ENCODE measurements around the gene PKD1.

PKD1 gene

GRCh38 chr16:2070576-2071453 is 64.9 kb downstream of the PKD1 start:
- Mint-ChIP-seq H3K27ac (no peak overlapping the region), H3K27me3 (ENCODE audit: low read depth) (no peaks in the 10 kb centered on the region), H3K4me3 (no peak overlapping the region), H3K9me3 (no peaks in the 10 kb centered on the region), H3K36me3 (ENCODE audit: low read depth) (peaks cover 19% of the 10 kb centered on the region), H3K4me1 (ENCODE audit: low read depth) (no peaks in the 10 kb centered on the region)
- no peak for DNase-seq (ENCODE audit: low spot score)

DNA sequence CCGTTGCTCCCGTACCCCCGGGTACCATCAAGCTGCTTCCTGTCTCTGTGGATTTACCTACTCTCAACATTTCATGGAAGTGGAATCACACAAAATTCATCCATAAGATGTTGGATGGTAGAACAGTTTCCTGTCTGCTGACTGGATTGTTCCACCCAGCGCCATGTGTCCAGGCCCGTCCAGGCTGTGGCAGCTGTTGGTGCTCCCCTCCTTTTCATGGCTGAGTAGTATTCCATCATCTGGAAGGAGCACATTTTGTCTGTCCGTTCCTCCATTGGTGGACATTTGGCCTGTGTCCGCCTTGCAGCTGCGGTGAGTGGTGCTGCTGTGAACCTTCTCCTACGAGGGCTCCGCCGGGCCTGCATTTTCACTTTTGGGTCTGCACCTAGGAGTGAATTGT is 69.6 kb downstream of the PKD1 start:
- no peak for DNase-seq (ENCODE audit: low spot score)
- no peaks in the 10 kb centered on the region for H3K9me3 Mint-ChIP-seq
- no peaks in the 10 kb centered on the region for H3K4me1 Mint-ChIP-seq (ENCODE audit: low read depth)
- peaks cover 17% of the 10 kb centered on the region for H3K36me3 Mint-ChIP-seq (ENCODE audit: low read depth)
- no peaks in the 10 kb centered on the region for H3K27me3 Mint-ChIP-seq (ENCODE audit: low read depth)
- H3K27ac Mint-ChIP-seq: no peak overlapping the region
- H3K4me3 Mint-ChIP-seq: no peak overlapping the region

DNA sequence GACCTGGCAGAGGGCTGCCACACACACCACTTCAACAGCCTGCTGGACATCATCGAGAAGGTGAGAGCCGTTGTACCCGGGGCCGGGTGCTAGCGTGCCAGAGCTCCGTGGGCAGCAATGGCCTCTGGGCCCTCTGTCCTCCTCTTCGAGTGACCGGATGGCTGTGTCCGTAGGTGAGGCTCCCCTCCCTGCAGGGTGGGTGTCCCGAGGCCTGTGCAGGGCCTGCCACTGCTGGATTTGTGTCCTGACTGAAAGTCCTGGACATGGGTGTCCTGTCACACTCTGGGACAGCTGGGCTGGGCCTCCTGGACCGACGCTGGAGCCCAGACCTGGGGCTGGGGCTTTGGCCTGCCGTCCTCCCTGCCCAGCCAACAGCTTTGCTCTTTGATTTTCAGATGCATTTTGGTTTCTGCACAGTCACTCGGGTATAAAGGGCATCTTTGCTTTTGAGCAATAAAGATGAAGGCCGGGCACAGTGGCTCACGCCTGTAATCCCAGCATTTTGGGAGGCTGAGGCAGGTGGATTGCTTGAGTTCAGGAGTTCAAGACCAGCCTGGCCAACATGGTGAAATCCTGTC is 71.2 kb downstream of the PKD1 start:
- no peak overlapping the region for H3K4me3 Mint-ChIP-seq
- no peaks in the 10 kb centered on the region for H3K27me3 Mint-ChIP-seq (ENCODE audit: low read depth)
- H3K27ac Mint-ChIP-seq: no peak overlapping the region
- H3K36me3 Mint-ChIP-seq (ENCODE audit: low read depth): peaks cover 13% of the 10 kb centered on the region
- no peaks in the 10 kb centered on the region for H3K9me3 Mint-ChIP-seq
- no peak for DNase-seq (ENCODE audit: low spot score)
- no peaks in the 10 kb centered on the region for H3K4me1 Mint-ChIP-seq (ENCODE audit: low read depth)

DNA sequence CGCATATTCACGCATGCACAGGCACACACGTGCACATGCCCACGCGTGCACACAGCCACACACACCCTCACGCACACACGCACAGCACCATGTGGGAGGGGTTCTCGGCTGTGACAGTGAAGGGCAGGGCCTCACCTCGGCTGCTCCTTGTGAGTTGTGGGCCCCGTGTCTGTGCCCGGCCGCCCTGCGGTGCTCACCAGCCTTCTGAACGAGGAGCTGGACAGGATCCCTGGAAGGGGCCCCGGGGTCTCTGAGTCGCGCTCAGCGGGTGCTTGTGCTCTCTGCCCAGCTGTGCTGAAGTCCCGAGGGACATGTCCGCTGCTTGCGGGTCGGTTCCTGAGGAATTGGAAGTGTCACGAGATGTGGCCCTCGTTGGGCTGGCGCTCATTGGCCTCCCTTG is 71.8 kb downstream of the PKD1 start:
- no peaks in the 10 kb centered on the region for H3K9me3 Mint-ChIP-seq
- no peak overlapping the region for H3K4me3 Mint-ChIP-seq
- no peaks in the 10 kb centered on the region for H3K27me3 Mint-ChIP-seq (ENCODE audit: low read depth)
- peaks cover 13% of the 10 kb centered on the region for H3K36me3 Mint-ChIP-seq (ENCODE audit: low read depth)
- H3K4me1 Mint-ChIP-seq (ENCODE audit: low read depth): no peaks in the 10 kb centered on the region
- no peak for DNase-seq (ENCODE audit: low spot score)
- no peak overlapping the region for H3K27ac Mint-ChIP-seq

GRCh38 chr16:2062801-2063200 is 72.9 kb downstream of the PKD1 start:
- no peak for DNase-seq (ENCODE audit: low spot score)
- H3K4me3 Mint-ChIP-seq: no peak overlapping the region
- H3K4me1 Mint-ChIP-seq (ENCODE audit: low read depth): no peaks in the 10 kb centered on the region
- peaks cover 10% of the 10 kb centered on the region for H3K36me3 Mint-ChIP-seq (ENCODE audit: low read depth)
- H3K27me3 Mint-ChIP-seq (ENCODE audit: low read depth): no peaks in the 10 kb centered on the region
- H3K9me3 Mint-ChIP-seq: no peaks in the 10 kb centered on the region
- no peak overlapping the region for H3K27ac Mint-ChIP-seq

- Mint-ChIP-seq H3K9me3 (no peaks in the 10 kb centered on the region), H3K36me3 (ENCODE audit: low read depth) (peaks cover 6% of the 10 kb centered on the region), H3K27me3 (ENCODE audit: low read depth) (no peaks in the 10 kb centered on the region), H3K27ac (no peak overlapping the region), H3K4me3 (no peak overlapping the region), H3K4me1 (ENCODE audit: low read depth) (no peaks in the 10 kb centered on the region)
- no peak for DNase-seq (ENCODE audit: low spot score)
These were observed 74.2 kb downstream of the PKD1 start for GRCh38 chr16:2061526-2061925.

GRCh38 chr16:2061023-2061422 is 74.7 kb downstream of the PKD1 start:
- Mint-ChIP-seq H3K36me3 (ENCODE audit: low read depth) (peaks cover 3% of the 10 kb centered on the region), H3K4me1 (ENCODE audit: low read depth) (no peaks in the 10 kb centered on the region), H3K27ac (no peak overlapping the region), H3K27me3 (ENCODE audit: low read depth) (no peaks in the 10 kb centered on the region), H3K4me3 (no peak overlapping the region), H3K9me3 (no peaks in the 10 kb centered on the region)
- DNase-seq (ENCODE audit: low spot score): no peak

GRCh38 chr16:2060346-2060745 is 75.4 kb downstream of the PKD1 start:
- Mint-ChIP-seq H3K4me3 (no peak overlapping the region), H3K36me3 (ENCODE audit: low read depth) (peaks cover 1% of the 10 kb centered on the region), H3K4me1 (ENCODE audit: low read depth) (no peaks in the 10 kb centered on the region), H3K27me3 (ENCODE audit: low read depth) (no peaks in the 10 kb centered on the region), H3K9me3 (no peaks in the 10 kb centered on the region), H3K27ac (no peak overlapping the region)
- no peak for DNase-seq (ENCODE audit: low spot score)

- Mint-ChIP-seq H3K9me3 (no peaks in the 10 kb centered on the region), H3K4me3 (no peak overlapping the region), H3K27me3 (ENCODE audit: low read depth) (no peaks in the 10 kb centered on the region), H3K27ac (no peak overlapping the region), H3K4me1 (ENCODE audit: low read depth) (no peaks in the 10 kb centered on the region), H3K36me3 (ENCODE audit: low read depth) (peaks cover 1% of the 10 kb centered on the region)
- no peak for DNase-seq (ENCODE audit: low spot score)
These were observed 76.8 kb downstream of the PKD1 start for GRCh38 chr16:2058872-2059271.

DNA sequence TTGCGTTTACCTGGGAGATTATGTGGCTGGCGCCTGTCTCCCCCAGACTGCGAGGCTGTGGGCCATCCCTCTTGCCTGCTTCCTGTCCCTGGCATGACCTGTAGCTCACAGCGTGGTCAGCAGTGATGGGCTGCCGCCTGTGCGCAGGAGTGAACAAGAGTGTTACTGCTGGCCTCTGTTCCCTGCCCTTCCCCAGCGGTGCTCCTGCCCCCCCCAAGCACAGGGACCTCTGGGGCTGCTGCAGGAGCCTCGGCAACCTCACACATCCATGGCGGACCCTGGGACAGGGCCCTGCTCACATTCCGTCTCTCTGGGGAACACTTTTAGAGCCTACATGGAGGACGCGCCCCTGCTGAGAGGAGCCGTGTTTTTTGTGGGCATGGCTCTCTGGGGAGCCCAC is 77.3 kb downstream of the PKD1 start:
- no peak overlapping the region for H3K4me3 Mint-ChIP-seq
- H3K27me3 Mint-ChIP-seq (ENCODE audit: low read depth): no peaks in the 10 kb centered on the region
- peaks cover 1% of the 10 kb centered on the region for H3K36me3 Mint-ChIP-seq (ENCODE audit: low read depth)
- no peak for DNase-seq (ENCODE audit: low spot score)
- no peaks in the 10 kb centered on the region for H3K4me1 Mint-ChIP-seq (ENCODE audit: low read depth)
- H3K9me3 Mint-ChIP-seq: no peaks in the 10 kb centered on the region
- H3K27ac Mint-ChIP-seq: no peak overlapping the region

DNA sequence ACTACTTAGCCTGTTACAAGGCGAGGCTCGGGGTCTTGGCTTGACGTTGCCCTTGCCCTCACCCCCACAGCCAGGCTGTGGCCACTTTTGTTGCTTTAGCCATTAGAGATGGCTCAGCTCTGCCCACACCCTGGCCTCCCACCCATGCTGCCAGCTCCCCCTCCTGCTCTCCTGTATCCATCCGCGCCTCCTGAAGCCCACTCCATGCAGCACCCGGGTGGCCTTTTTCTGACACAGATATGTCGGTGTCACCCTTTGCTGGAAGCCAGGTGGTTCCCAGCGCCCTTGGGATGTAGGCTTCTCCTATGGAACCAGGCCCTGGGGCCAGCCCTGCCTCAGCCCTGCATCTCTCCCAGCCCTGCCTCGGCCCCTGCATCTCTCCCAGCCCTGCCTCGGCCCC is 78.3 kb downstream of the PKD1 start:
- Mint-ChIP-seq H3K9me3 (no peaks in the 10 kb centered on the region), H3K27me3 (ENCODE audit: low read depth) (no peaks in the 10 kb centered on the region), H3K27ac (no peak overlapping the region), H3K4me1 (ENCODE audit: low read depth) (no peaks in the 10 kb centered on the region), H3K36me3 (ENCODE audit: low read depth) (peaks cover 3% of the 10 kb centered on the region), H3K4me3 (no peak overlapping the region)
- DNase-seq (ENCODE audit: low spot score): no peak

GRCh38 chr16:2056681-2057407 is 78.9 kb downstream of the PKD1 start:
- no peaks in the 10 kb centered on the region for H3K4me1 Mint-ChIP-seq (ENCODE audit: low read depth)
- no peak overlapping the region for H3K4me3 Mint-ChIP-seq
- no peak overlapping the region for H3K27ac Mint-ChIP-seq
- no peaks in the 10 kb centered on the region for H3K9me3 Mint-ChIP-seq
- H3K27me3 Mint-ChIP-seq (ENCODE audit: low read depth): no peaks in the 10 kb centered on the region
- H3K36me3 Mint-ChIP-seq (ENCODE audit: low read depth): peaks cover 4% of the 10 kb centered on the region
- DNase-seq (ENCODE audit: low spot score): no peak

DNA sequence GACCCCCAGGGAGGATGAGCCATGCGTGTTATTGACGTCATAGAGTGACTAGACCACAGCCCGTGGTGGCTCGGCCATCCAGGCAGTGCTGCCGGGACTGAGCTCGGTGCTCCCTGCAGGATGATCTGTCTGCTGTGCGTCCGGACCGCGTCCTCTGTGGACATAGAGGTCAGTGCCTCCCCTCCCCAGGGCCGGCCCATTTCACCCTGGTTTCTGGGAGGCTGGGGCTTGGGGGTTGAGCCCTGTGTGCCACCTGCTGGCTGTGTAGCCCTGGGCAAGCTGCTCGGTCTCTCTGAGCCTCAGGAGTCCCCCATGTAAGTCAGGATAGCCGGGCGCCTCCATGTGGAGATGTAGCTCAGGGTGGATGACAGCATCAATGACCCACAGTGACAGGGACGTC is 79.6 kb downstream of the PKD1 start:
- Mint-ChIP-seq H3K4me1 (ENCODE audit: low read depth) (no peaks in the 10 kb centered on the region), H3K36me3 (ENCODE audit: low read depth) (peaks cover 4% of the 10 kb centered on the region), H3K4me3 (no peak overlapping the region), H3K27ac (no peak overlapping the region), H3K27me3 (ENCODE audit: low read depth) (no peaks in the 10 kb centered on the region), H3K9me3 (no peaks in the 10 kb centered on the region)
- no peak for DNase-seq (ENCODE audit: low spot score)

DNA sequence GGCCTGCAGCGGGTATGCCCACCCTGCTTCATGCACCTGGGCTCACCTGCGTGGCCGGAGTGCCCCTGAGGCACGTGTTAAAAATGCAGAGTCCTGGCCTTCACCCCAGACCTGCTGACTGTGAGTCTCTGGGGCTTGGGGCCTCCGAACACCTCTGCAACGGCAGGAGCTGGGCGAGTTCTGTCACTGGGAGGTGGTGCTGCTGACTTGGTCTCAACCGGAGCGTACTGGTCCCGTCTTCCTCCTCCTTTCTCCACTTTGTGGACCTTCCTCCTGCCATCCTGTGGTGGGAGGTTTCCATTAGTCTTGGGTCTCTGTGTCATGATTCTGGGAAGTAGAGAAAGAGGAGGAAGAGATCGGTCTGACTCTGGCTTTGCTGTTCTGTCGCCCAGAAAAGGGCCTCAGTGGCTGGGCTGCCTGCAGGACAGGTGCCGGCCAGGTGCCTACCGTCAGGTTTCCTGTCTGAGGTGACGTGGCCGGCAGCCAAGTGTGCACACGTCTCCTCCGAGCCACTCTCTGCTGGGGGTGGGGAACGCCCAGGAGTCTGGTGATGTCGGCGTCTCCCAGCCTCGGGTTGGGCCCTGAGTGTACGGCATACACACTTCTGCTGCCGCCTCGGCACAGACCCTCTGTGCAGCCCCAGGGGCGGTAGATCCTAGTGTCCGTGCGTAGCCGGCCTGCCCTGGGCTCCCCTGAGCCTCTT is 81.0 kb downstream of the PKD1 start:
- no peaks in the 10 kb centered on the region for H3K4me1 Mint-ChIP-seq (ENCODE audit: low read depth)
- H3K27me3 Mint-ChIP-seq (ENCODE audit: low read depth): no peaks in the 10 kb centered on the region
- no peak overlapping the region for H3K4me3 Mint-ChIP-seq
- no peak overlapping the region for H3K27ac Mint-ChIP-seq
- H3K36me3 Mint-ChIP-seq (ENCODE audit: low read depth): peaks cover 4% of the 10 kb centered on the region
- H3K9me3 Mint-ChIP-seq: no peaks in the 10 kb centered on the region
- no peak for DNase-seq (ENCODE audit: low spot score)

Measured in T-helper 2 cell treated with Interferon-gamma antibody and Interleukin-4, amounts not matched to agents 5 μg/mL and 100 μg/mL, for 36 hours (primary cell).